ENCODE results near the gene RGS1.

The RGS1 gene

DNA sequence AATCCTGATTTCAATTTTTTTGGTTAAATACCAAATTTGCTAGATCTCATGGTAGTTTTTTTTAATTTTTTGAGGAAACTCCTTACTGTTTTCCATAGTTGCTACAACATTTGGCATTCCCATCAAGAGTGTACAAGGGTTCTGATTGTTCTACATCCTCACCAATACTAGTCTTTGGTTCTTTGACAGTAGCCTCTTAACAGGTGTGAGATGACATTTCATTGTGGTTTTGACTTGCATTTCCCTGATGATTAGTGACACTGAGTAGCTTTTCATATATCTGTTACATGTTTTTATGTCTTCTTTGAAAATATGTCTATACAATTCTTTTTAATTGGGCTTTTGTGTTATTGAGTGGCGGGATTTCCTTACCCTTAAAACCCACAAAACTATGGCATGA, 39.5 kb downstream of the RGS1 start:
- DNase-seq (ENCODE audit: low read depth in 2 of 2, low spot score in 1 of 2), result no peak

DNA sequence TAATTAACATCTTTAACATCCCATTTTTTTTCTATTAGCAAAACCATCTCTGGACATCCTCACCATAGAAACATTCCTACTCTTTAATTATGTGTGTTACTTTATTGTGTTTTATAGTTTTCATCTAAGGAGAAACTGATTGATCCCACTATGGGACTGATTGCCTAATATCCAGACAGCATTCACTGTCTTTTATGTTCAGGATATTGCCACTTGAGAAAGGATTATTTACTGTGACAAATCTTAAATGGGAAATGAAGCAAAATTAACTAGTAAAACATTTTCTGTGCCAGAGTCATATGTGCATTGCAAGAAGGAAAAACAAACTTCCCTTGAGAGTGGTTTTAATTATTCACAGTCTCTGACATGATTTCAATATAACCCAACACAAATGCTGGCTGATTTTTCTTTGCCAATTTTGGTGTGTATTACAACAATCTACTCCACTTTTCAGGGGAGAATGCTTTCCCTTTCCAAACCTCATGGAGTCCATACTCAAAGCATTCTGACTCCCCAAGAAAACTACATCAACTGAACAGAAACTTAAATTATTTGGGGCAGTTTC, 44.6 kb downstream of the RGS1 start:
- no peak for DNase-seq (ENCODE audit: low read depth in 2 of 2, low spot score in 1 of 2)

DNA sequence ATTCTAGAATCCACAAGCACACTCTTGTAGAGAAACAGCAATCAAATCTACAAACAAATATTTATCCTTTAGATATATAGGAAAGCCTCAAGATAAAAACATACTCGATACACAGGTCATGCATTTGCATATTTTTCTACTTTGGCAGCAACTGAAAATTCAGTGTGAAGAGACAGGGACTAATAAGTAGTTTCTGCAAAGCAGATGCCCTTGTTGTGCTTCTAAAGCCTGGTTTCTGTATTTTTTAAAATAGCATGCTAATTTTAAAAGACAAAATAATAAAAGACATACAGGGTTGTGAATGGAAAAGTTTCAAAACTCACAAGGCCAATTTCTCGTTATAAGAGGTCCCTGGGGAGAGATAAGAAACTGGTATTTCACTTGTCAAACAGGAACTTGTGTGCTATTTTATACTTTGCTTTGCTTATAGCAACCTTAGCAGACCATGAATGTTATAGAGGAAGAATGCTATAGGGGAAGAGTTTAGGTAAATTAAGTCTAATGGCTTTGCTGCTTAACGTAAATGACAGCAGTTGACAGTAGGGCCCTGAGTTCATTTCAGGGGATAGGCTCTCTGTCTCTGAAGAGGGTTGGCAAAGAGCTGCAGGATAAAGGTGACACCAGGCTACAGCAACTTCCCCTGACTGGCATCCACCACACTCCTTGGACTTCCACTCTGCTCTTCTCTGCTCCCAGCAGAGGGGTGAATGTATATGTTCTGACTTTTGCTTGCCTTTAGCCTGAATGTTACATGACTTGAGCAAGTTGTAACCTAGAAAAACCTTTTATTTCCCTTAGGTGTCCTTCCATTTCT, 51.0 kb downstream of the RGS1 start:
- DNase-seq (ENCODE audit: low read depth in 2 of 2, low spot score in 1 of 2), result no peak

GRCh38 chr1:192627901-192628300, 52.3 kb downstream of the RGS1 start:
- DNase-seq (ENCODE audit: low read depth in 2 of 2, low spot score in 1 of 2), result no peak

DNA sequence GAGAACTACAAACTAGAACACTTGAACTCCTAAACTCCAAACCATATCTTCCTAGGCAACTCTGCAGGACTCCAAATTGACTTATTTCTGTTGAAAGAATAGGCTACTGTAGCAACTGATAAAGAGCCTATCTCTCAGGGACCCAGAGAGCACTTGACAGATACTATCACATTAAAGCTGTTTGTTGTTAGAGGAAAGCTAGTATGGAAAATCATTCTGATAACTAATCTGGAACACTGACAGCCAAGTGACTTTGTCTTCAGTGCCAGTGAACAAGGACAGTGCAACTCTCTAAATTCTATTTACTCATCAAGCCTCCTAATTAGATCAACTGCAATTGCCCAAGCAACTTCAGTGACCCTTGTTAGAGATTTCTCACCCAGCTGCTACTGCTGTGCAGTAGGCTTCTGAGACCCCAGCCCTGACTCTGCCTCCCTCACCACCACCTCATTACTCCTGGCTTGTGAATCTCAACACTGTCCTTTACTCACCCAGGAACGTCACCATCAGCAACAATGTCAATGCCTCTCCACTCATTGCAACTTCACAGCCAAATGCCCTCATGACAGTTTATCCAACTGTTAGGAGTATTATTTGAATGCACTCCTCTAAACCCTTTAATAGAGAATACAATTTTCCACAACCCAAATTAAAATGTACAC, 53.0 kb downstream of the RGS1 start:
- DNase-seq (ENCODE audit: low read depth in 2 of 2, low spot score in 1 of 2), result no peak

DNA sequence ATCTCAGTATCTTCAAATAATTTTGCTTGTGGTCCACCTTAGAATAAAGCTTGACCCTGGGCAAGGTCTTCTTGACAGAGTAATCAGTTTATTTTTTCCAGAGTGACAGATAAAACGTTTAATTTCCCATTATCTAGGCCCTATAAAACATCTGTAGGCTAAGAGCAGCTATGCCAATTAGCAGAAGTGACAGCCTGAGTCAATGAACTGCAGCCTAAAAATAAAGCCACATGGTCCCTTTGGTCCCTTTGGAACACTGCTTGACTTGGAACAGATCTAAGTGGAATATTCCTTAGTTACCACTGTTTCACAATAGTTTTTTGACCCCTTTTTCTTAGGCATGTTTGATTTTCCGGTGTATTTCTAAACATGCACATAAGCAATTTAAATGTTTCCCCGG, 54.0 kb downstream of the RGS1 start:
- DNase-seq (ENCODE audit: low read depth in 2 of 2, low spot score in 1 of 2), result no peak
